Spleen (tissue), 11 donors: ENCODE data around the gene PTGIR. TPM values are rescaled to one million over a fixed set of nuclear protein-coding genes. Genes with fewer than 3 reads are reported as not detected.
A peak's percentile ranks its signal among the peaks of the same experiment; 100 is the strongest.

Source experiments
- DNase-seq: peaks from one replicate; pipeline ENCODE4 v3.0.0-alpha.2; 2020
- H3K27ac ChIP-seq, 8 donors: fragments of 200-600 bp; sonication (generic) in 7 of 8; 1 replicate in 4 of 8; 2 replicates in 4 of 8; pipeline versions ENCODE4 v1.5.0 to v1.8.0; 2016 to 2021; ENCODE audit warnings: inconsistent platforms in 4 of 8, mild to moderate bottlenecking in 4 of 8, moderate library complexity in 1 of 8
- H3K27me3 ChIP-seq, 7 donors: fragments of 200-600 bp; sonication (generic) in 6 of 7; replicated peaks in 1 of 7; 1 replicate in 4 of 7; 2 replicates in 3 of 7; pipeline versions ENCODE4 v1.5.0 to v1.8.0; 2016 to 2021; ENCODE audit warnings: inconsistent platforms in 3 of 7, mild to moderate bottlenecking in 1 of 7
- H3K36me3 ChIP-seq, 6 donors: fragments of 200-600 bp; sonication (generic) in 5 of 6; 1 replicate in 4 of 6; 2 replicates in 2 of 6; pipeline versions ENCODE4 v1.5.0 to v1.8.0; 2016 to 2021; ENCODE audit warnings: inconsistent platforms in 2 of 6
- H3K4me1 ChIP-seq, 6 donors: fragments of 200-600 bp; sonication (generic) in 5 of 6; 1 replicate in 3 of 6; 2 replicates in 3 of 6; pipeline versions ENCODE4 v1.5.0 to v1.8.0; 2016 to 2021; ENCODE audit warnings: inconsistent platforms in 3 of 6
- H3K4me3 ChIP-seq, 8 donors: fragments of 200-600 bp; sonication (generic) in 7 of 8; 1 replicate in 4 of 8; 2 replicates in 4 of 8; pipeline versions ENCODE4 v1.5.0 to v1.8.0; 2016 to 2021; ENCODE audit warnings: inconsistent platforms in 4 of 8, mild to moderate bottlenecking in 4 of 8, moderate library complexity in 2 of 8
- H3K9me3 ChIP-seq, 8 donors: fragments of 200-600 bp; sonication (generic) in 7 of 8; 1 replicate in 4 of 8; 2 replicates in 4 of 8; pipeline versions ENCODE4 v1.5.0 to v1.8.0; 2016 to 2021; ENCODE audit warnings: inconsistent platforms in 4 of 8
- POLR2A ChIP-seq, 3 donors: fragments of 450-650 bp; IDR thresholded peaks; one replicate each; pipeline ENCODE4 v1.5.1; 2017; ENCODE audit warnings: antibody characterized with exemption in 3 of 3, mild to moderate bottlenecking in 1 of 3
- POLR2AphosphoS5 ChIP-seq, 3 donors: sonication (generic); formaldehyde crosslinking; IDR thresholded peaks; one replicate each; pipeline ENCODE4 v1.5.1; 2017; ENCODE audit warnings: antibody characterized with exemption in 3 of 3
- WGBS, 5 donors: extraction: QIAGEN DNeasy Blood & Tissue Kit in 3 of 5; methylation state at CpG; one replicate each; pipeline versions ENCODE4 v1.1.5 to v1.1.7; 2013 to 2018; 5-methylcytosine and 5-hydroxymethylcytosine counted together
- intact Hi-C: fragments of 100-400 bp; cut with DNase I; formaldehyde crosslinking; loops from one replicate; pipeline ENCODE4 v1.15.0; 2023; ENCODE audit warnings: low total_unique reads
- polyA plus RNA-seq, 3 donors: library from polyadenylated mRNA; stranded (reverse); fragments of 200-250 nt; gene quantifications; one replicate each; pipeline ENCODE4 v1.2.1, GENCODE V29; 2013
- total RNA-seq, 7 donors: library from RNA; depleted of rRNA in 3 of 7; stranded (reverse); fragments of >200 nt in 3 of 7; fragmentation: NEBNext Ultra II Directional in 4 of 7; extraction: Animal tissue kit (Norgen Biotek cat#: 25700) in 4 of 7; gene quantifications; one replicate each; pipeline versions ENCODE4 v1.1.0 to v1.2.1, GENCODE V29; 2016 to 2021
- TF ChIP-seq, protein P1 (sequence below), 11 experiments: fragments of 200-600 bp in 7 of 11; fragments of 450-650 bp in 4 of 11; sonication (generic) in 4 of 11; IDR thresholded peaks in 8 of 11; conservative IDR thresholded peaks in 3 of 11; 1 replicate in 7 of 11; 2 replicates in 4 of 11; pipeline versions ENCODE4 v1.4.0 to v1.8.0; 2016 to 2021; ENCODE audit warnings: antibody characterized with exemption in 11 of 11, inconsistent platforms in 4 of 11, mild to moderate bottlenecking in 1 of 11
- donor health status: healthy with polysubstance abuse.
- donor health status: DM: no; HTN: no; CAD: no; lungs with moderate emphysema.
- donor health status: DM: no; HTN: no; CAD: no.
- donor health status: Bipolar disorder and iron deficiency.
- donor health status: healthy.
- donor health status: DM: no; HTN: no; CAD: no.
- donor health status: DM: yes; HTN: yes; CAD: no.

The PTGIR gene
- total and polyA plus RNA-seq, 10 donors = 5.4 to 18.6 (median 7.9) TPM

DNA sequence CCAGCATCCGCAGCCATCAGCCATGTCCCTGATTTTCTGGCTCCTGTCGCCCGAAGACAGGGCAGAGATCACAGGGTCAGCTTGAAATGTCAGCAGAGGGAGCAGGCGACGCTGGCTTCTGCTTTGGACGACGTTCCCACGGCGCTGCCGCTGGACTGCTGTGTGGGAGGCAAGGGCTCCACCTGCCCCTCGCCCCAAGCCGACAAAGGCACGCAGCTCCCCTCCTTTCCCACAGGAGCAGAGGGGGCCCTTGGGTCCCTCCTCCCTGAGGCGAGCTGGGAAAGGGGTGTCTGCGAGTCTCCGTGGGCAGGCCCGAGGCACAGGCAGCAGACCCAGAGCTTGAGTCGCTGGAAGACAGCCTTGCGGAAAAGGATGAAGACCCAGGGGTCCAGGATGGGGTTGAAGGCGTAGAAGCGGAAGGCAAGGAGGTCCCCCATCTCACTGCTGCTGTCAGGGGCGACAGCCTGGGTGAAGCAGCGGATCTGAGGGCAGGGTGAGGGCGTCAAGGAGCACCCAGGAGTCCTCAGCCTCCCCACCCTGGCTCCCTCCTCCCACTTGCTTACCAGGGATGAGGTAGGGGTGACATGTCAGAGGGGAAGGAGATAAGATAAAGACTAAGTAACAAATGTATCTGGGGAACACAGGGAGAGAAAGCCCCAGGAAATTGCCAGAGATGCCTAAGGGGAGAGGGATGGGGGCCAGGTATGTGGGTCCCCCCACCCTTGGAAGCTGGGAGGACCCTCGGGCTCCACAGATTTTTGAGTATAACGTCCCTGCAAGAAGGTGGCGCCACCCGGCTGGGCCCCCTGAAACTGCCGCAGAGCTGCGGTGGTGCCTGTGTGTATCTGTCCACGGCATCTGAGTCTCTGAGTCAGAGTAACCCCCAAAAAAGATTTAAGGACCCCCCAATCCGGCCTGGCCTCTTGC lies 3.4 kb downstream of the PTGIR start:
- no peak for DNase-seq
- H3K27me3 ChIP-seq = peaks cover 0 to 11% (median 0%) of the 10 kb centered on the region in 7 donors
- TF ChIP-seq POLR2AphosphoS5 (IDR thresholded peaks at IDR 0.05) = peak in 2 of 3 donors; percentile 17 to 52
- TF ChIP-seq POLR2A (IDR thresholded peaks at IDR 0.05) = no peak
- peak overlapping the region in 6 of 8 donors; percentile 43 to 87 (median 68) for H3K27ac ChIP-seq
- intact Hi-C loops = no loop called here
- no peaks in the 10 kb centered on the region for H3K9me3 ChIP-seq
- H3K4me1 ChIP-seq = peaks cover 28 to 100% (median 77%) of the 10 kb centered on the region in 6 donors
- WGBS, 5 donors = 70 to 85% (median 81%) methylated on average over 21 to 32 of the region's 32 CpGs
- H3K36me3 ChIP-seq = no peaks in the 10 kb centered on the region
- peak overlapping the region in 2 of 8 donors; percentile 7 to 39 for H3K4me3 ChIP-seq

DNA sequence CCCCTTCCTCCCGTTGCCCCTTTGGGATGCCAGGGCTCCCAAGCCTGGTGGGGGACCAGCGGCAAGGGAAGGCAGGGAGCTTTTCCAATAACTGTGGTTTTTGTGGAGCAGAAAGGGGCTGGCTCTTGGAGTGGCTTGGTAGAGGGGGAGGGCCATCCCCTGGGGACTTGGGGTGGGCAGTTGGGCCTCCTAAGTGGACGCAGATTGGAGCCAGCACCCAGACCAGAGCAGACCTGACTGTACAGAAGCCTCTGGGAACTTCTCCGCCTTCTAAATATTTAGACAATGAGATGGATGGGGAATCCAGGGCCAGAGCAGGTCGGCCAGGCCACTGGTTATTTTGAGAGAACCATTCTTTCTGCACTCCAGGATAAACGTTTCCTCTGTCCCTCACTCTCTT lies 4.2 kb downstream of the PTGIR start:
- H3K4me3 ChIP-seq = peak overlapping the region in 1 of 8 donors; percentile 39
- 66 to 76% (median 72%) methylated on average over 6 of the region's 6 CpGs for WGBS, 5 donors

DNA sequence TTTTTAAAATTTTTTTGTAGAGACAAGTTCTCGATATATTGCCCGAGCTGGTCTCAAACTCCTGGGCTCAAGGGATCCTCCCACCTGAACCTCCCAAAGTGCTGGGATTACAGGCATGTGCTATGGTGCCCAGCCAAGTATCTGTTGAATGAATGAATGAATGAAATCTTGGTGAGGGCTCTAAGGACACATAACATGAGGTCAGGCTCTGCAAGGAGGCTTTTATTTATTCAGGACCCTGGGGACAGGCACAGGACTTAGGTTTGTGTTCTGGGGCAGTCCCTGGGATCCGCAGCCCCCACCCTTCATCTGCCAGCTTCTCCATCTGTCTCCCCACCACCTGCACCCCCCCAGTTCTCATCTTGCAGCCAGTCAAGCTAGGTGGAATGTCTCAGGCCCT lies 4.6 kb downstream of the PTGIR start:
- no peak overlapping the region for H3K4me3 ChIP-seq
- TF ChIP-seq POLR2AphosphoS5 (IDR thresholded peaks at IDR 0.05) (no peak), POLR2A (IDR thresholded peaks at IDR 0.05) (no peak)
- TF ChIP-seq, protein P1, sequence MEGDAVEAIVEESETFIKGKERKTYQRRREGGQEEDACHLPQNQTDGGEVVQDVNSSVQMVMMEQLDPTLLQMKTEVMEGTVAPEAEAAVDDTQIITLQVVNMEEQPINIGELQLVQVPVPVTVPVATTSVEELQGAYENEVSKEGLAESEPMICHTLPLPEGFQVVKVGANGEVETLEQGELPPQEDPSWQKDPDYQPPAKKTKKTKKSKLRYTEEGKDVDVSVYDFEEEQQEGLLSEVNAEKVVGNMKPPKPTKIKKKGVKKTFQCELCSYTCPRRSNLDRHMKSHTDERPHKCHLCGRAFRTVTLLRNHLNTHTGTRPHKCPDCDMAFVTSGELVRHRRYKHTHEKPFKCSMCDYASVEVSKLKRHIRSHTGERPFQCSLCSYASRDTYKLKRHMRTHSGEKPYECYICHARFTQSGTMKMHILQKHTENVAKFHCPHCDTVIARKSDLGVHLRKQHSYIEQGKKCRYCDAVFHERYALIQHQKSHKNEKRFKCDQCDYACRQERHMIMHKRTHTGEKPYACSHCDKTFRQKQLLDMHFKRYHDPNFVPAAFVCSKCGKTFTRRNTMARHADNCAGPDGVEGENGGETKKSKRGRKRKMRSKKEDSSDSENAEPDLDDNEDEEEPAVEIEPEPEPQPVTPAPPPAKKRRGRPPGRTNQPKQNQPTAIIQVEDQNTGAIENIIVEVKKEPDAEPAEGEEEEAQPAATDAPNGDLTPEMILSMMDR (IDR thresholded peaks at IDR 0.05 in 8 of 11, conservative IDR thresholded peaks at IDR 0.05 in 3 of 11) = no peak
- intact Hi-C loops = no loop called here
- H3K36me3 ChIP-seq = no peaks in the 10 kb centered on the region
- peak overlapping the region; percentile 27 to 87 (median 63) for H3K27ac ChIP-seq
- H3K9me3 ChIP-seq = no peaks in the 10 kb centered on the region
- peaks cover 28 to 99% (median 67%) of the 10 kb centered on the region in 6 donors for H3K4me1 ChIP-seq
- peaks cover 0 to 11% (median 0%) of the 10 kb centered on the region in 7 donors for H3K27me3 ChIP-seq
- 49 to 78% (median 73%) methylated on average over 3 of the region's 3 CpGs for WGBS, 5 donors
- DNase-seq = no peak

More for the DNA sequence above, 4.2 kb downstream of the PTGIR start:
- TF ChIP-seq POLR2A (IDR thresholded peaks at IDR 0.05) (no peak), POLR2AphosphoS5 (IDR thresholded peaks at IDR 0.05) (no peak)
- TF ChIP-seq, protein P1 (IDR thresholded peaks at IDR 0.05 in 8 of 11, conservative IDR thresholded peaks at IDR 0.05 in 3 of 11) = no peak
- Histone ChIP-seq H3K9me3 (no peaks in the 10 kb centered on the region), H3K27me3 (peaks cover 0 to 11% (median 0%) of the 10 kb centered on the region in 7 donors), H3K27ac (peak overlapping the region in 6 of 8 donors; percentile 43 to 87 (median 68)), H3K4me1 (peaks cover 28 to 100% (median 71%) of the 10 kb centered on the region in 6 donors), H3K36me3 (no peaks in the 10 kb centered on the region)
- intact Hi-C loops = no loop called here
- DNase-seq = no peak

DNA sequence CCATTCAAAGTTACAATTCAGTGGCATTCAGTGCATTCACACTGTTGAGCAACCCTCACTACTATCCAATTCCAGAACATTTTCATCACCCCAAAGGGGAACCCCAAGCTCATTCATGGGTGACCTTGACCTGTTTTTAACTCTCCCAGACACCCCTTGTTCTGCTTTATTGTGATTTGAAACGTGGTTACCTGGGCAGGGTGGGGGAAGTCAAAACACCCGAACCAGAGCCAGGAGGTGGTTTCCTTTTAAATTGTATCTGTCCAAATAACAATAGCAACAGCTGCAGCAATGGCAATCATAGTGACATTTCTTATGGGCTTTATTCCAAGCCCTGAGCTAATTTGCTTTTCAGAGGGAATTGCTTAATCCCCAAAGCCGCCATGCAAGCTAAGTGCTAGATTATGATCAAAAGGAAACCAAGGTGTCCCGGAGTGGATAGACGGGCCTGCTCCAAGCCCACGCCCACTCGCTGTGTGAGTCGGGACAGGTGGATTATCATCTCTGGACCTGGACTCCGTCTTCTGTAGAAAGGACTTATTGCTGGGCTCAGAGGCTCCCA lies 6.1 kb downstream of the PTGIR start:
- 41 to 53% (median 48%) methylated on average over 9 of the region's 9 CpGs for WGBS, 5 donors
- intact Hi-C loops = no loop called here
- TF ChIP-seq POLR2AphosphoS5 (IDR thresholded peaks at IDR 0.05) = peak in 1 of 3 donors; percentile 11
- TF ChIP-seq, protein P1 (IDR thresholded peaks at IDR 0.05 in 8 of 11, conservative IDR thresholded peaks at IDR 0.05 in 3 of 11) = no peak
- H3K4me1 ChIP-seq = peaks cover 28 to 99% (median 60%) of the 10 kb centered on the region in 6 donors
- H3K4me3 ChIP-seq = peak overlapping the region in 1 of 8 donors; percentile 35
- no peaks in the 10 kb centered on the region for H3K9me3 ChIP-seq
- peaks cover 0 to 6% (median 0%) of the 10 kb centered on the region in 7 donors for H3K27me3 ChIP-seq
- H3K27ac ChIP-seq = peak overlapping the region in 7 of 8 donors; percentile 17 to 87 (median 63)
- no peak for DNase-seq
- no peaks in the 10 kb centered on the region for H3K36me3 ChIP-seq
